ENCODE data around the gene NELL1.

The NELL1 gene

GRCh38 chr11:21545699-21546098, 876.3 kb downstream of the NELL1 start:
- in situ Hi-C loops (cut with MboI; ENCODE audit: low sequenced_read_pairs) = no loop called here

GRCh38 chr11:21546703-21547102, 877.3 kb downstream of the NELL1 start:
- in situ Hi-C loops (cut with MboI; ENCODE audit: low sequenced_read_pairs) = no loop called here

GRCh38 chr11:21552911-21553310, 883.5 kb downstream of the NELL1 start:
- in situ Hi-C loops (cut with MboI; ENCODE audit: low sequenced_read_pairs) = no loop called here

- in situ Hi-C loops (cut with MboI; ENCODE audit: low sequenced_read_pairs) = no loop called here
These were observed 884.4 kb downstream of the NELL1 start for GRCh38 chr11:21553795-21554194.

- in situ Hi-C loops (cut with MboI; ENCODE audit: low sequenced_read_pairs) = no loop called here
These were observed 884.9 kb downstream of the NELL1 start for GRCh38 chr11:21554284-21554683.

GRCh38 chr11:21556926-21557325, 887.5 kb downstream of the NELL1 start:
- in situ Hi-C loops (cut with MboI; ENCODE audit: low sequenced_read_pairs) = no loop called here

- in situ Hi-C loops (cut with MboI; ENCODE audit: low sequenced_read_pairs) = no loop called here
These were observed 891.1 kb downstream of the NELL1 start for GRCh38 chr11:21560466-21560975.

GRCh38 chr11:21561581-21561980, 892.2 kb downstream of the NELL1 start:
- in situ Hi-C loops (cut with MboI; ENCODE audit: low sequenced_read_pairs) = no loop called here

GRCh38 chr11:21564095-21564494, 894.7 kb downstream of the NELL1 start:
- in situ Hi-C loops (cut with MboI; ENCODE audit: low sequenced_read_pairs) = no loop called here

GRCh38 chr11:21564833-21565682, 895.7 kb downstream of the NELL1 start:
- in situ Hi-C loops (cut with MboI; ENCODE audit: low sequenced_read_pairs) = no loop called here

GRCh38 chr11:21566521-21567117, 897.2 kb downstream of the NELL1 start:
- in situ Hi-C loops (cut with MboI; ENCODE audit: low sequenced_read_pairs) = no loop called here

- in situ Hi-C loops (cut with MboI; ENCODE audit: low sequenced_read_pairs) = no loop called here
These were observed 898.4 kb downstream of the NELL1 start for GRCh38 chr11:21567645-21568290.

- in situ Hi-C loops (cut with MboI; ENCODE audit: low sequenced_read_pairs) = no loop called here
These were observed 902.8 kb downstream of the NELL1 start for GRCh38 chr11:21572210-21572609.

- in situ Hi-C loops (cut with MboI; ENCODE audit: low sequenced_read_pairs) = no loop called here
These were observed 913.4 kb downstream of the NELL1 start for GRCh38 chr11:21582791-21583190.

- in situ Hi-C loops (cut with MboI; ENCODE audit: low sequenced_read_pairs) = no loop called here
These were observed 919.4 kb downstream of the NELL1 start for GRCh38 chr11:21588754-21589153.

- in situ Hi-C loops (cut with MboI; ENCODE audit: low sequenced_read_pairs) = no loop called here
These were observed 933.3 kb downstream of the NELL1 start for GRCh38 chr11:21602699-21603098.

GRCh38 chr11:21603886-21604285, 934.5 kb downstream of the NELL1 start:
- in situ Hi-C loops (cut with MboI; ENCODE audit: low sequenced_read_pairs) = no loop called here

GRCh38 chr11:21604564-21604963, 935.2 kb downstream of the NELL1 start:
- in situ Hi-C loops (cut with MboI; ENCODE audit: low sequenced_read_pairs) = no loop called here

GRCh38 chr11:21612326-21612725, 942.9 kb downstream of the NELL1 start:
- in situ Hi-C loops (cut with MboI; ENCODE audit: low sequenced_read_pairs) = no loop called here

- in situ Hi-C loops (cut with MboI; ENCODE audit: low sequenced_read_pairs) = no loop called here
These were observed 945.6 kb downstream of the NELL1 start for GRCh38 chr11:21614961-21615360.

- in situ Hi-C loops (cut with MboI; ENCODE audit: low sequenced_read_pairs) = no loop called here
These were observed 946.6 kb downstream of the NELL1 start for GRCh38 chr11:21615955-21616371.

- in situ Hi-C loops (cut with MboI; ENCODE audit: low sequenced_read_pairs) = no loop called here
These were observed 953.2 kb downstream of the NELL1 start for GRCh38 chr11:21622566-21622965.

Measured in hTERT RPE-1 (cell line).